ENCODE data around the gene ALDH1B1.

DNA sequence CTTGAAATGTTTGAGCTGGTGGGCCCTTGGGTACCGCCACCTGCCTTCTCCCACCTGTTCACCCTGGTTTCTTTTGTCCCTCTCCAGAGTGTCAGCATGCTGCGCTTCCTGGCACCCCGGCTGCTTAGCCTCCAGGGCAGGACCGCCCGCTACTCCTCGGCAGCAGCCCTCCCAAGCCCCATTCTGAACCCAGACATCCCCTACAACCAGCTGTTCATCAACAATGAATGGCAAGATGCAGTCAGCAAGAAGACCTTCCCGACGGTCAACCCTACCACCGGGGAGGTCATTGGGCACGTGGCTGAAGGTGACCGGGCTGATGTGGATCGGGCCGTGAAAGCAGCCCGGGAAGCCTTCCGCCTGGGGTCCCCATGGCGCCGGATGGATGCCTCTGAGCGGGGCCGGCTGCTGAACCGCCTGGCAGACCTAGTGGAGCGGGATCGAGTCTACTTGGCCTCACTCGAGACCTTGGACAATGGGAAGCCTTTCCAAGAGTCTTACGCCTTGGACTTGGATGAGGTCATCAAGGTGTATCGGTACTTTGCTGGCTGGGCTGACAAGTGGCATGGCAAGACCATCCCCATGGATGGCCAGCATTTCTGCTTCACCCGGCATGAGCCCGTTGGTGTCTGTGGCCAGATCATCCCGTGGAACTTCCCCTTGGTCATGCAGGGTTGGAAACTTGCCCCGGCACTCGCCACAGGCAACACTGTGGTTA lies 3.3 kb downstream of the ALDH1B1 start:
- TF ChIP-seq, protein P1, sequence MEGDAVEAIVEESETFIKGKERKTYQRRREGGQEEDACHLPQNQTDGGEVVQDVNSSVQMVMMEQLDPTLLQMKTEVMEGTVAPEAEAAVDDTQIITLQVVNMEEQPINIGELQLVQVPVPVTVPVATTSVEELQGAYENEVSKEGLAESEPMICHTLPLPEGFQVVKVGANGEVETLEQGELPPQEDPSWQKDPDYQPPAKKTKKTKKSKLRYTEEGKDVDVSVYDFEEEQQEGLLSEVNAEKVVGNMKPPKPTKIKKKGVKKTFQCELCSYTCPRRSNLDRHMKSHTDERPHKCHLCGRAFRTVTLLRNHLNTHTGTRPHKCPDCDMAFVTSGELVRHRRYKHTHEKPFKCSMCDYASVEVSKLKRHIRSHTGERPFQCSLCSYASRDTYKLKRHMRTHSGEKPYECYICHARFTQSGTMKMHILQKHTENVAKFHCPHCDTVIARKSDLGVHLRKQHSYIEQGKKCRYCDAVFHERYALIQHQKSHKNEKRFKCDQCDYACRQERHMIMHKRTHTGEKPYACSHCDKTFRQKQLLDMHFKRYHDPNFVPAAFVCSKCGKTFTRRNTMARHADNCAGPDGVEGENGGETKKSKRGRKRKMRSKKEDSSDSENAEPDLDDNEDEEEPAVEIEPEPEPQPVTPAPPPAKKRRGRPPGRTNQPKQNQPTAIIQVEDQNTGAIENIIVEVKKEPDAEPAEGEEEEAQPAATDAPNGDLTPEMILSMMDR (conservative IDR thresholded peaks at IDR 0.05) = no peak
- no peak for TF ChIP-seq ZFX (IDR thresholded peaks at IDR 0.05)
